Gastrocnemius medialis (tissue), 4 donors: Measurements from ENCODE around the gene MTFR1L. TPM values are rescaled to one million over a fixed set of nuclear protein-coding genes. Genes with fewer than 3 reads are reported as not detected.

Experiments used
- ATAC-seq, 2 donors: fragments of 150-250 bp; one replicate each; pipeline ENCODE4 v1.9.1; 2016
- DNase-seq, 2 donors: peaks; one replicate each; pipeline ENCODE4 v3.0.0-alpha.2; 2019
- H3K27ac ChIP-seq, 4 donors: fragments of 200-600 bp; sonication (generic); 1 replicate in 1 of 4; 2 replicates in 3 of 4; pipeline ENCODE4 v1.5.1; 2016 to 2018; ENCODE audit warnings: mild to moderate bottlenecking in 2 of 4, moderate library complexity in 1 of 4
- H3K27me3 ChIP-seq, 3 donors: fragments of 200-600 bp; sonication (generic) in 2 of 3; 1 replicate in 1 of 3; 2 replicates in 2 of 3; pipeline versions ENCODE4 v1.5.1 to v1.6.0; 2016 to 2019; ENCODE audit warnings: mild to moderate bottlenecking in 1 of 3, moderate library complexity in 1 of 3
- H3K36me3 ChIP-seq, 2 donors: fragments of 200-600 bp; sonication (generic) in 1 of 2; one replicate each; pipeline ENCODE4 v1.5.1; 2017 to 2018
- H3K4me1 ChIP-seq, 2 donors: fragments of 200-600 bp; sonication (generic) in 1 of 2; one replicate each; pipeline ENCODE4 v1.5.1; 2016 to 2017; ENCODE audit warnings: mild to moderate bottlenecking in 2 of 2
- H3K4me3 ChIP-seq, 4 donors: fragments of 200-600 bp; sonication (generic) in 3 of 4; 1 replicate in 1 of 4; 2 replicates in 3 of 4; pipeline ENCODE4 v1.5.1; 2016 to 2019; ENCODE audit warnings: mild to moderate bottlenecking in 2 of 4
- H3K9me3 ChIP-seq, 3 donors: fragments of 200-600 bp; sonication (generic) in 2 of 3; 1 replicate in 1 of 3; 2 replicates in 2 of 3; pipeline ENCODE4 v1.5.1; 2016 to 2019
- CTCF ChIP-seq, 5 experiments: fragments of 450-650 bp in 3 of 5; fragments of 200-600 bp in 2 of 5; sonication (generic) in 2 of 5; IDR thresholded peaks in 4 of 5; conservative IDR thresholded peaks in 1 of 5; 1 replicate in 4 of 5; 2 replicates in 1 of 5; pipeline ENCODE4 v1.5.1; 2016 to 2019; ENCODE audit warnings: antibody characterized with exemption in 5 of 5, mild to moderate bottlenecking in 3 of 5, moderate library complexity in 3 of 5
- POLR2A ChIP-seq, 2 donors: fragments of 450-650 bp; IDR thresholded peaks; one replicate each; pipeline ENCODE4 v1.6.1; 2017; ENCODE audit warnings: antibody characterized with exemption in 2 of 2, mild to moderate bottlenecking in 2 of 2, moderate library complexity in 2 of 2
- in situ Hi-C, 4 donors: fragments of 200-750 bp; cut with MboI; loops; one replicate each; pipeline versions ENCODE4 v1.15.0 to v1.8.0; 2017; ENCODE audit warnings: low sequenced_read_pairs in 4 of 4
- intact Hi-C: fragments of 100-400 bp; cut with DNase I; formaldehyde crosslinking; loops from one replicate; pipeline ENCODE4 v1.15.1; 2023; ENCODE audit warnings: low total_unique reads
- total RNA-seq, 4 donors: library from RNA; depleted of rRNA; stranded (reverse); fragments of >200 nt; gene quantifications; one replicate each; pipeline versions ENCODE4 v1.1.0 to v1.2.3, GENCODE V29; 2016

The MTFR1L gene
- total RNA-seq, 4 donors from 2014 or later, result 123 to 186 (median 170) TPM

- ATAC-seq, result no peak
- Histone ChIP-seq H3K36me3 (no peaks in the 10 kb centered on the region), H3K27me3 (no peaks in the 10 kb centered on the region), H3K4me1 (peaks cover 2 to 9% of the 10 kb centered on the region in 2 donors), H3K4me3 (no peak overlapping the region), H3K9me3 (no peaks in the 10 kb centered on the region), H3K27ac (no peak overlapping the region)
- in situ Hi-C loops (no loop called here), intact Hi-C loops (no loop called here)
- TF ChIP-seq POLR2A (IDR thresholded peaks at IDR 0.05) (no peak), CTCF (IDR thresholded peaks at IDR 0.05 in 4 of 5, conservative IDR thresholded peaks at IDR 0.05 in 1 of 5) (no peak)
- DNase-seq, result no peak
Observed at GRCh38 chr1:25854554-25854953, 34.8 kb downstream of the MTFR1L start.

GRCh38 chr1:25856856-25857255 is 37.1 kb downstream of the MTFR1L start:
- no peak for TF ChIP-seq POLR2A (IDR thresholded peaks at IDR 0.05)
- no peak for TF ChIP-seq CTCF (IDR thresholded peaks at IDR 0.05 in 4 of 5, conservative IDR thresholded peaks at IDR 0.05 in 1 of 5)
- ATAC-seq (no peak), DNase-seq (no peak)
- intact Hi-C loops (no loop called here), in situ Hi-C loops (no loop called here)
- Histone ChIP-seq H3K4me1 (peaks cover 2 to 9% of the 10 kb centered on the region in 2 donors), H3K27me3 (no peaks in the 10 kb centered on the region), H3K36me3 (no peaks in the 10 kb centered on the region), H3K4me3 (no peak overlapping the region), H3K9me3 (no peaks in the 10 kb centered on the region), H3K27ac (no peak overlapping the region)

GRCh38 chr1:25858494-25858893 is 38.7 kb downstream of the MTFR1L start:
- no peaks in the 10 kb centered on the region for H3K36me3 ChIP-seq
- TF ChIP-seq CTCF (IDR thresholded peaks at IDR 0.05 in 4 of 5, conservative IDR thresholded peaks at IDR 0.05 in 1 of 5) (no peak), POLR2A (IDR thresholded peaks at IDR 0.05) (no peak)
- no peaks in the 10 kb centered on the region for H3K9me3 ChIP-seq
- in situ Hi-C loops, result no loop called here
- H3K4me1 ChIP-seq, result peaks cover 7 to 15% of the 10 kb centered on the region in 2 donors
- intact Hi-C loops, result no loop called here
- H3K4me3 ChIP-seq, result peak overlapping the region in 3 of 4 donors; percentile 58 to 65 (median 60)
- no peaks in the 10 kb centered on the region for H3K27me3 ChIP-seq
- ATAC-seq (no peak), DNase-seq (no peak)
- no peak overlapping the region for H3K27ac ChIP-seq

- Histone ChIP-seq H3K4me3 (peak within 1 kb of the TSS; percentile 58 to 65 (median 61)), H3K4me1 (peaks cover 7 to 15% of the 10 kb centered on the region in 2 donors), H3K27me3 (no peaks in the 10 kb centered on the region), H3K27ac (peak within 1 kb of the TSS; percentile 69 to 79 (median 72)), H3K9me3 (no peaks in the 10 kb centered on the region), H3K36me3 (no peaks in the 10 kb centered on the region)
- in situ Hi-C loops (no loop called here), intact Hi-C loops (no loop called here)
- TF ChIP-seq CTCF (IDR thresholded peaks at IDR 0.05 in 4 of 5, conservative IDR thresholded peaks at IDR 0.05 in 1 of 5) (no peak), POLR2A (IDR thresholded peaks at IDR 0.05) (peak; percentile 39 to 64)
- peak; percentile 64 to 74 for DNase-seq
- peak; percentile 89 to 90 for ATAC-seq
Observed at GRCh38 chr1:25858906-25859789, 39.4 kb downstream of the MTFR1L start, which contains the start of gene AUNIP. AUNIP (minus strand) TSS chr1:25859457; CDS start chr1:25859357, 100 bp downstream.
